A549 (cell line): ENCODE results near the gene GSE1. TPM values are rescaled to one million over a fixed set of nuclear protein-coding genes. Genes with fewer than 3 reads are reported as not detected.

Source experiments
- ATAC-seq, 2 experiments: fragments of 200-7000 bp in 1 of 2; fragments of >200 bp in 1 of 2; cut with Nextera tagmentation in 1 of 2; cut with Tn5 transposase in 1 of 2; 3 replicates each; pipeline versions ENCODE4 v1.8.0 to v1.9.1; 2018 to 2020; ENCODE audit warnings: mild to moderate bottlenecking in 1 of 2, moderate library complexity in 1 of 2
- CTCF ChIA-PET: fragments of 300-600 bp; sonication (Branson Sonifier 250); formaldehyde crosslinking; extraction: SDS; loops from one replicate; lab custom pipeline; 2021; ENCODE audit warnings: antibody characterized with exemption, inconsistent platforms; lab: Yijun Ruan, JAX
- POLR2A ChIA-PET: fragments of 350-600 bp; formaldehyde crosslinking; extraction: SDS; loops from one replicate; lab custom pipeline; 2021; ENCODE audit warnings: antibody characterized with exemption, inconsistent platforms; lab: Yijun Ruan, JAX
- DNase-seq, 2 experiments: peaks; one replicate each; pipeline versions ENCODE4 v3.0.0 to v3.0.0-alpha.2; 2011 to 2016; ENCODE audit warnings: low read depth in 1 of 2, low spot score in 1 of 2
- FAIRE-seq: peaks from 2 replicates; lab custom pipeline; 2011; peaks lifted over from hg19 to GRCh38; lab: Jason Lieb, UNC
- H3K27ac ChIP-seq, 2 experiments: fragments of >200 bp; sonication (Bioruptor Twin); formaldehyde crosslinking; 3 replicates each; pipeline ENCODE4 v1.5.1; 2016 to 2017
- H3K4me1 ChIP-seq: fragments of >200 bp; sonication (Bioruptor Twin); formaldehyde crosslinking; 3 replicates; pipeline ENCODE4 v1.6.1; 2016
- H3K4me2 ChIP-seq: fragments of >200 bp; sonication (Bioruptor Twin); formaldehyde crosslinking; 3 replicates; pipeline ENCODE4 v1.6.1; 2016
- H3K4me3 ChIP-seq: fragments of >200 bp; sonication (Bioruptor Twin); formaldehyde crosslinking; 3 replicates; pipeline ENCODE4 v1.5.1; 2016
- H3K9me3 ChIP-seq: fragments of >200 bp; sonication (Bioruptor Twin); formaldehyde crosslinking; 3 replicates; pipeline ENCODE4 v1.6.1; 2016
- BCL3 ChIP-seq: fragments of >200 bp; sonication (Bioruptor Twin); formaldehyde crosslinking; IDR thresholded peaks from 3 replicates; pipeline ENCODE4 v1.6.1; 2016
- CBX8 ChIP-seq: fragments of 200-600 bp; sonication (generic); IDR thresholded peaks from 2 replicates; pipeline ENCODE4 v1.6.1; 2016
- EHF ChIP-seq: fragments of 250-450 bp; sonication (Bioruptor Pico); IDR thresholded peaks from 2 replicates; pipeline ENCODE4 v1.5.0; 2020; ENCODE audit warnings: mild to moderate bottlenecking
- EHMT2 ChIP-seq: fragments of 200-600 bp; sonication (generic); IDR thresholded peaks from 2 replicates; pipeline ENCODE4 v1.6.1; 2016; ENCODE audit warnings: antibody characterized with exemption, low read depth, mild to moderate bottlenecking, moderate library complexity
- EP300 ChIP-seq, 2 experiments: fragments of >200 bp; sonication (Bioruptor Twin); formaldehyde crosslinking; IDR thresholded peaks; 2 replicates in 1 of 2; 3 replicates in 1 of 2; pipeline ENCODE4 v1.6.1; 2016 to 2017
- ESRRA ChIP-seq: fragments of 150-350 bp; IDR thresholded peaks from 2 replicates; pipeline ENCODE4 v1.6.1; 2014; ENCODE audit warnings: mild to moderate bottlenecking, low read length, borderline replicate concordance
- FOXS1 ChIP-seq: fragments of 250-450 bp; sonication (Bioruptor Pico); IDR thresholded peaks from 2 replicates; pipeline ENCODE4 v1.5.0; 2020; ENCODE audit warnings: mild to moderate bottlenecking, moderate library complexity
- HES2 ChIP-seq: fragments of >200 bp; sonication (Bioruptor Twin); formaldehyde crosslinking; IDR thresholded peaks from 2 replicates; pipeline ENCODE4 v1.6.1; 2016
- HMGXB4 ChIP-seq: fragments of 250-450 bp; sonication (Bioruptor Pico); IDR thresholded peaks from 2 replicates; pipeline ENCODE4 v1.5.0; 2021; ENCODE audit warnings: mild to moderate bottlenecking, moderate library complexity, borderline replicate concordance
- NPAS2 ChIP-seq: fragments of 250-450 bp; sonication (Bioruptor Pico); IDR thresholded peaks from 2 replicates; pipeline ENCODE4 v1.8.0; 2022; ENCODE audit warnings: mild to moderate bottlenecking, moderate library complexity, borderline replicate concordance
- NR3C1 ChIP-seq: fragments of >200 bp; sonication (Bioruptor Twin); formaldehyde crosslinking; IDR thresholded peaks from 3 replicates; pipeline ENCODE4 v1.6.1; 2017
- PBX3 ChIP-seq: IDR thresholded peaks from 2 replicates; pipeline ENCODE4 v1.6.1; 2012
- PHF8 ChIP-seq: fragments of 200-600 bp; sonication (generic); IDR thresholded peaks from 2 replicates; pipeline ENCODE4 v1.6.1; 2016; ENCODE audit warnings: low read depth, mild to moderate bottlenecking, antibody characterized with exemption, moderate library complexity, borderline replicate concordance
- RARB ChIP-seq: fragments of 250-450 bp; sonication (Bioruptor Pico); IDR thresholded peaks from 2 replicates; pipeline ENCODE4 v1.8.0; 2021; ENCODE audit warnings: mild to moderate bottlenecking, moderate library complexity
- REST ChIP-seq: fragments of 200-600 bp; sonication (generic); IDR thresholded peaks from 2 replicates; pipeline ENCODE4 v1.6.1; 2016; ENCODE audit warnings: antibody characterized with exemption, mild to moderate bottlenecking, moderate library complexity
- TFCP2L1 ChIP-seq: fragments of 250-450 bp; sonication (Bioruptor Pico); IDR thresholded peaks from 2 replicates; pipeline ENCODE4 v1.5.0; 2021; ENCODE audit warnings: mild to moderate bottlenecking
- WGBS: methylation state at CpG from one replicate; pipeline ENCODE4 v1.1.6; 2017; ENCODE audit errors: missing lambda C conversion rate; 5-methylcytosine and 5-hydroxymethylcytosine counted together
- polyA plus RNA-seq, 4 experiments: library from polyadenylated mRNA; depleted of rRNA in 3 of 4; stranded (reverse); fragments of >200 nt; fragmentation: RNase III in 1 of 4; extraction: RNeasy Plus Mini Kit Qiagen cat#74134 plus additional on column Dnase treatment in 1 of 4; gene quantifications; 2 replicates in 3 of 4; 3 replicates in 1 of 4; pipeline ENCODE4 v1.2.3, GENCODE V29; 2011 to 2017

Gene GSE1
- polyA plus RNA-seq, 2 of the 4 experiments (the other 2 are of a cell fraction), result 20.7 to 24.3 TPM

GRCh38 chr16:85665929-85666328, 52.8 kb downstream of the GSE1 start (continued):
- no peak for TF ChIP-seq NR3C1
- no peak for TF ChIP-seq HMGXB4 (CRISPR knock-in tag)
- no peak for TF ChIP-seq NPAS2 (CRISPR knock-in tag)

- no peaks in the 10 kb centered on the region for H3K9me3 ChIP-seq
- TF ChIP-seq CBX8 (no peak), ESRRA (no peak), REST (no peak), FOXS1 (CRISPR knock-in tag) (no peak), EP300 (IDR thresholded peaks at IDR 0.05) (no peak), HMGXB4 (CRISPR knock-in tag) (no peak), TFCP2L1 (CRISPR knock-in tag) (no peak), PHF8 (no peak), RARB (CRISPR knock-in tag) (no peak), EHMT2 (no peak), EHF (CRISPR knock-in tag) (no peak), BCL3 (no peak), HES2 (no peak), PBX3 (no peak)
- ATAC-seq, result no peak
Measured at GRCh38 chr16:85667261-85667660, 54.1 kb downstream of the GSE1 start.

More at GRCh38 chr16:85667261-85667660, 54.1 kb downstream of the GSE1 start:
- H3K4me1 ChIP-seq, result no peaks in the 10 kb centered on the region
- H3K4me2 ChIP-seq, result no peak overlapping the region
- ChIA-PET CTCF (interaction anchor here (1.2 kb wide), 1 partner anchor 25 kb away, joined by 3 read pairs; no protein-coding TSS in a partner anchor), POLR2A (no interaction called here)
- no peak overlapping the region for H3K27ac ChIP-seq
- FAIRE-seq (no peak), DNase-seq (no peak)
- 96% methylated on average over 8 of the region's 9 CpGs for WGBS
- H3K4me3 ChIP-seq, result no peak overlapping the region
